WTC11 (cell line): Measurements from ENCODE around the gene SLC38A8.

Experiments used
- HMGXB4 ChIP-seq: sonication (generic); formaldehyde crosslinking; IDR thresholded peaks from 2 replicates; pipeline ENCODE4 v1.8.1; 2023; ENCODE audit warnings: mild to moderate bottlenecking, moderate library complexity, missing genetic modification reagents
- SMAD3 ChIP-seq: sonication (generic); formaldehyde crosslinking; IDR thresholded peaks from 2 replicates; pipeline ENCODE4 v1.8.0; 2022; ENCODE audit warnings: missing genetic modification reagents, mild to moderate bottlenecking, borderline replicate concordance
- ZBTB43 ChIP-seq: sonication (generic); formaldehyde crosslinking; IDR thresholded peaks from 2 replicates; pipeline ENCODE4 v1.8.1; 2023; ENCODE audit warnings: mild to moderate bottlenecking, missing genetic modification reagents

- TF ChIP-seq HMGXB4 (CRISPR knock-in tag) (no peak), ZBTB43 (CRISPR knock-in tag) (no peak), SMAD3 (no peak)
Measured at GRCh38 chr16:84058664-84059063, 16.1 kb upstream of the SLC38A8 start.
